Loucy (cell line): ENCODE results near the gene LPIN1.

Experiments used
- H2AFZ ChIP-seq: fragments of 200-600 bp; sonication (generic); 2 replicates; pipeline ENCODE4 v1.6.0; 2016; ENCODE audit warnings: antibody characterized with exemption, mild to moderate bottlenecking, low read length, moderate library complexity
- H3F3A ChIP-seq: fragments of 200-600 bp; 2 replicates; pipeline ENCODE4 v1.6.0; 2016; ENCODE audit warnings: antibody characterized with exemption, low read depth, mild to moderate bottlenecking
- H3K27me3 ChIP-seq: fragments of 200-600 bp; sonication (generic); 2 replicates; pipeline ENCODE4 v1.6.1; 2014; ENCODE audit warnings: low read length, mild to moderate bottlenecking; ENCODE audit not compliant: insufficient read depth, poor library complexity, severe bottlenecking
- H3K36me3 ChIP-seq: fragments of 200-600 bp; sonication (generic); 2 replicates; pipeline ENCODE4 v1.6.1; 2016; ENCODE audit warnings: low read length; ENCODE audit not compliant: insufficient read depth
- H3K4me1 ChIP-seq: fragments of 200-600 bp; sonication (generic); 2 replicates; pipeline ENCODE4 v1.5.1; 2014; ENCODE audit warnings: low read length, mild to moderate bottlenecking; ENCODE audit not compliant: insufficient read depth, poor library complexity, severe bottlenecking
- H3K4me2 ChIP-seq: fragments of 200-600 bp; sonication (generic); 2 replicates; pipeline ENCODE4 v1.6.0; 2014; ENCODE audit warnings: antibody characterized with exemption, low read length, low read depth, mild to moderate bottlenecking; ENCODE audit not compliant: poor library complexity, severe bottlenecking
- H3K4me3 ChIP-seq: fragments of 200-600 bp; sonication (generic); 2 replicates; pipeline ENCODE4 v1.5.1; 2014; ENCODE audit warnings: low read length, mild to moderate bottlenecking, mixed read lengths; ENCODE audit not compliant: poor library complexity, severe bottlenecking
- H3K79me2 ChIP-seq: fragments of 200-600 bp; sonication (generic); 2 replicates; pipeline ENCODE4 v1.6.1; 2014; ENCODE audit warnings: low read length; ENCODE audit not compliant: insufficient read depth
- H3K9ac ChIP-seq: fragments of 200-600 bp; sonication (generic); 2 replicates; pipeline ENCODE4 v1.6.0; 2014; ENCODE audit warnings: mild to moderate bottlenecking, low read depth, low read length, moderate library complexity; ENCODE audit not compliant: poor library complexity, severe bottlenecking
- H3K9me2 ChIP-seq: fragments of 200-600 bp; sonication (generic); replicated peaks from 2 replicates; pipeline ENCODE4 v1.6.1; 2016; ENCODE audit warnings: low read depth, low read length, mixed read lengths
- H3K9me3 ChIP-seq: fragments of 200-600 bp; sonication (generic); 2 replicates; pipeline ENCODE4 v1.6.1; 2014; ENCODE audit warnings: mild to moderate bottlenecking, antibody characterized with exemption, low read length, low read depth; ENCODE audit not compliant: insufficient read depth
- H4K20me1 ChIP-seq: fragments of 200-600 bp; sonication (generic); 2 replicates; pipeline ENCODE4 v1.6.0; 2014; ENCODE audit warnings: antibody characterized with exemption, low read length, mild to moderate bottlenecking; ENCODE audit not compliant: insufficient read depth, poor library complexity, severe bottlenecking
- CTCF ChIP-seq: fragments of 200-600 bp; sonication (generic); conservative IDR thresholded peaks from 2 replicates; pipeline ENCODE4 v1.5.1; 2014; ENCODE audit warnings: mild to moderate bottlenecking, antibody characterized with exemption, low read length
- EZH2phosphoT487 ChIP-seq: fragments of 200-600 bp; IDR thresholded peaks from 2 replicates; pipeline ENCODE4 v1.6.1; 2018; ENCODE audit warnings: antibody characterized with exemption, mild to moderate bottlenecking, moderate library complexity, borderline replicate concordance

Gene LPIN1

GRCh38 chr2:11709293-11709692 lies 37.1 kb upstream of the LPIN1 start:
- no peak overlapping the region for H3K4me3 ChIP-seq
- H4K20me1 ChIP-seq, result no peaks in the 10 kb centered on the region
- no peaks in the 10 kb centered on the region for H3F3A ChIP-seq
- no peaks in the 10 kb centered on the region for H3K9me2 ChIP-seq
- H3K9ac ChIP-seq, result no peak overlapping the region
- peaks cover 20% of the 10 kb centered on the region for H3K4me1 ChIP-seq
- H3K36me3 ChIP-seq, result no peaks in the 10 kb centered on the region
- no peaks in the 10 kb centered on the region for H3K79me2 ChIP-seq
- H3K9me3 ChIP-seq, result no peaks in the 10 kb centered on the region
- no peak overlapping the region for H2AFZ ChIP-seq
- no peaks in the 10 kb centered on the region for H3K27me3 ChIP-seq
- H3K4me2 ChIP-seq, result no peak overlapping the region
- TF ChIP-seq EZH2phosphoT487, result no peak
- TF ChIP-seq CTCF, result no peak

GRCh38 chr2:11710210-11710609 lies 36.2 kb upstream of the LPIN1 start:
- Histone ChIP-seq H3K9me3 (no peaks in the 10 kb centered on the region), H3K4me2 (no peak overlapping the region), H3K27me3 (no peaks in the 10 kb centered on the region), H2AFZ (no peak overlapping the region), H3K36me3 (no peaks in the 10 kb centered on the region), H3K9ac (no peak overlapping the region), H3K79me2 (no peaks in the 10 kb centered on the region), H3K9me2 (no peaks in the 10 kb centered on the region), H3K4me3 (no peak overlapping the region), H3F3A (no peaks in the 10 kb centered on the region), H4K20me1 (no peaks in the 10 kb centered on the region), H3K4me1 (peaks cover 18% of the 10 kb centered on the region)
- TF ChIP-seq CTCF (no peak), EZH2phosphoT487 (no peak)

- Histone ChIP-seq H3K4me3 (no peak overlapping the region), H3K4me1 (peaks cover 13% of the 10 kb centered on the region), H3K9me2 (no peaks in the 10 kb centered on the region), H3K9me3 (no peaks in the 10 kb centered on the region), H3K27me3 (no peaks in the 10 kb centered on the region), H3K9ac (no peak overlapping the region), H2AFZ (no peak overlapping the region), H3K79me2 (no peaks in the 10 kb centered on the region), H3K36me3 (no peaks in the 10 kb centered on the region), H4K20me1 (no peaks in the 10 kb centered on the region), H3F3A (no peaks in the 10 kb centered on the region), H3K4me2 (no peak overlapping the region)
- TF ChIP-seq EZH2phosphoT487, result no peak
Observed at GRCh38 chr2:11710632-11711353, 35.6 kb upstream of the LPIN1 start.

DNA sequence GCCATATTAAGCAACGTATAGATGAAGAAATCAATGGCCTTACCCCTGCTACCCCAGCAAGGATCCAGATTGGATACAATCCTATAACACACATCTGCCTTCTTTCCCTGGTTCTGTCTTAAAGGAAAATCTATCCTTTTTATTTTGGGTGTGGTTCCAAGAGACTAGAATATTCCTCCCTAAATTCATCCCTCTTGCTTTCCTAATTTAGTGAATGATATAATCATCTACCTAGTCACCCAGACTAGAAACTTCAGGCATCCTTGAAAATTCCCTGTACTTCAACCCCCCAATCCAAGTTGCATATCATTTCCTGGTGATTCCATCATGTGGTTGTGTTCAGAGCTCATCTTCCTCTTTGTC lies 35.1 kb upstream of the LPIN1 start:
- Histone ChIP-seq H3K4me2 (no peak overlapping the region), H3K9ac (no peak overlapping the region), H4K20me1 (no peaks in the 10 kb centered on the region), H3K9me2 (no peaks in the 10 kb centered on the region), H3K79me2 (no peaks in the 10 kb centered on the region), H3K4me3 (no peak overlapping the region), H3K9me3 (no peaks in the 10 kb centered on the region), H3K27me3 (no peaks in the 10 kb centered on the region), H3K4me1 (peaks cover 8% of the 10 kb centered on the region), H2AFZ (no peak overlapping the region), H3K36me3 (no peaks in the 10 kb centered on the region), H3F3A (no peaks in the 10 kb centered on the region)
- TF ChIP-seq CTCF, result no peak
- TF ChIP-seq EZH2phosphoT487, result no peak
